Ovary (tissue), 3 donors: Measurements from ENCODE around the gene KIAA1671.

Experiments used
- CTCF ChIP-seq, 3 donors: fragments of 450-650 bp in 2 of 3; fragments of 200-600 bp in 1 of 3; IDR thresholded peaks; one replicate each; pipeline versions ENCODE4 v1.5.1 to v1.8.0; 2016 to 2022; ENCODE audit warnings: antibody characterized with exemption in 3 of 3, mild to moderate bottlenecking in 1 of 3
- POLR2A ChIP-seq: fragments of 450-650 bp; IDR thresholded peaks from one replicate; pipeline ENCODE4 v1.6.1; 2017; ENCODE audit warnings: antibody characterized with exemption, mild to moderate bottlenecking, moderate library complexity
- donor health status: DM: no; HTN: no; CAD: no.

DNA sequence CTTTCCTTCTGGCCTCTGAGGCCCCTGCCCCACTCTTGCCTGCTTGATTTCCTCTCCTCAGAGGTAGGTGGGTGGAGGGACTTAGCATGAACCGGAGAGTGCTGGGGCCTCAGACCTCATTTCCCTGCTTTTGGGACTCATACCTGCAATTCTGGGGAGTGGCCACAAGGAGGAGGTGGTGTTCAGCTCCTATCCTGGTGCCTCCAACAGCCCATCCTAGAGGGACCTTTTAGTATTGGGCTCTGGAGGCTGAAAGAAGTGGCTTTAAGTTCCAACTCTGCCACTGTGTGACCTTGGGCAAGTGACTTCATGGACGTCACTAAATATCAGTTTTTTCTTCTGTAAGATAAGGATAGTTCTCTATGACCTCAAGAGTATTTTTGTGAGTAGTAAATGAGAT, 98.6 kb downstream of the KIAA1671 start:
- no peak for TF ChIP-seq POLR2A
- no peak for TF ChIP-seq CTCF (IDR thresholded peaks at IDR 0.05)
